Gastroesophageal sphincter (tissue), 4 donors: Measurements from ENCODE around the gene LMTK3. TPM values are rescaled to one million over a fixed set of nuclear protein-coding genes. Genes with fewer than 3 reads are reported as not detected.

Source experiments
- ATAC-seq: fragments of 150-250 bp; one replicate; pipeline ENCODE4 v1.9.1; 2016; ENCODE audit warnings: mild to moderate bottlenecking, moderate library complexity
- H3K27ac ChIP-seq, 4 donors: fragments of 200-600 bp; sonication (generic) in 3 of 4; 1 replicate in 3 of 4; 2 replicates in 1 of 4; pipeline ENCODE4 v1.5.1; 2016 to 2019
- H3K27me3 ChIP-seq: fragments of 200-600 bp; sonication (generic); one replicate; pipeline ENCODE4 v1.5.1; 2019
- H3K36me3 ChIP-seq, 2 donors: fragments of 200-600 bp; sonication (generic); one replicate each; pipeline ENCODE4 v1.5.1; 2019; ENCODE audit warnings: control low read depth in 1 of 2
- H3K4me1 ChIP-seq, 3 donors: fragments of 200-600 bp; sonication (generic); 1 replicate in 2 of 3; 2 replicates in 1 of 3; pipeline ENCODE4 v1.5.1; 2016 to 2019; ENCODE audit warnings: control low read depth in 2 of 3
- H3K4me3 ChIP-seq, 2 donors: fragments of 200-600 bp; sonication (generic); one replicate each; pipeline ENCODE4 v1.5.1; 2019; ENCODE audit warnings: mild to moderate bottlenecking in 1 of 2, moderate library complexity in 1 of 2
- H3K9me3 ChIP-seq, 3 donors: fragments of 200-600 bp; sonication (generic); one replicate each; pipeline ENCODE4 v1.5.1; 2017 to 2019; ENCODE audit warnings: control low read depth in 2 of 3
- CTCF ChIP-seq, 4 experiments: fragments of 200-600 bp in 2 of 4; fragments of 450-650 bp in 2 of 4; sonication (generic) in 1 of 4; IDR thresholded peaks; one replicate each; pipeline ENCODE4 v1.5.1; 2017 to 2019; ENCODE audit warnings: antibody characterized with exemption in 4 of 4, mild to moderate bottlenecking in 2 of 4, moderate library complexity in 2 of 4
- EP300 ChIP-seq: sonication (generic); formaldehyde crosslinking; IDR thresholded peaks from one replicate; pipeline ENCODE4 v1.6.1; 2017; ENCODE audit warnings: antibody characterized with exemption, mild to moderate bottlenecking
- POLR2A ChIP-seq, 2 donors: fragments of 450-650 bp; IDR thresholded peaks; one replicate each; pipeline ENCODE4 v1.6.1; 2017; ENCODE audit warnings: antibody characterized with exemption in 2 of 2, mild to moderate bottlenecking in 2 of 2, moderate library complexity in 1 of 2
- POLR2AphosphoS5 ChIP-seq: sonication (generic); formaldehyde crosslinking; IDR thresholded peaks from one replicate; pipeline ENCODE4 v1.6.1; 2017; ENCODE audit warnings: antibody characterized with exemption
- WGBS, 2 donors: methylation state at CpG; one replicate each; pipeline ENCODE4 v1.1.5; 2018; ENCODE audit warnings: low coverage in 1 of 2; 5-methylcytosine and 5-hydroxymethylcytosine counted together
- total RNA-seq, 4 donors: library from RNA; depleted of rRNA; stranded (reverse); fragments of >200 nt; gene quantifications; one replicate each; pipeline ENCODE4 v1.1.0, GENCODE V29; 2016

LMTK3 gene
- total RNA-seq, 4 donors from 2014 or later, result 0.13 to 1.2 (median 0.30) TPM

- no peak overlapping the region for H3K27ac ChIP-seq
- peaks cover 10% of the 10 kb centered on the region for H3K27me3 ChIP-seq
- peaks cover 0 to 35% (median 19%) of the 10 kb centered on the region in 3 donors for H3K4me1 ChIP-seq
- no peak for TF ChIP-seq POLR2AphosphoS5
- TF ChIP-seq CTCF (IDR thresholded peaks at IDR 0.05), result no peak
- no peak for TF ChIP-seq POLR2A (IDR thresholded peaks at IDR 0.05)
- no peak for TF ChIP-seq EP300
- H3K9me3 ChIP-seq, result no peaks in the 10 kb centered on the region
- no peak for ATAC-seq
- WGBS, 2 donors, result 54 to 94% methylated on average over 3 to 4 of the region's 4 CpGs
- H3K4me3 ChIP-seq, result no peak overlapping the region
- peaks cover 0 to 67% of the 10 kb centered on the region in 2 donors for H3K36me3 ChIP-seq
These were observed 63.1 kb downstream of the LMTK3 start for GRCh38 chr19:48448563-48448962.

DNA sequence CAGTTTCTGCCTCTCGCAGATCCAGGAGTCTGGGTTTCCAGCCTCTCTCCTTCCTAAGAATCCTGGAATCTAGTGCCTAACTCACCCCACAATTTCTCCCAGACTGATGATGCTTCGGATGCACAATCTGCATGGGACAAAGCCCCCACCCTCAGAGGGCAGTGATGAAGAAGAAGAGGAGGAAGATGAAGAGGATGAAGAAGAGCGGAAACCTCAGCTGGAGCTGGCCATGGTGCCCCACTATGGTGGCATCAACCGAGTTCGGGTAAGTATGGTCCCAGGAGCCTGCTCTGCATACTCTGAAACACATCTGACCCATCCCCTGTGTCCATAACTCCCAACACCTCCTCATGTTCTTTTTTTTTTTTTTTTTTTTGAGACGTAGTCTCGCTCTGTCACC lies 65.1 kb downstream of the LMTK3 start:
- no peak for ATAC-seq

GRCh38 chr19:48445606-48446481 lies 65.8 kb downstream of the LMTK3 start, which contains the start of gene GRWD1:
GRWD1 (plus strand) TSS chr19:48445983; CDS start chr19:48446006, 23 bp downstream.
- TF ChIP-seq POLR2A (IDR thresholded peaks at IDR 0.05) (peak; percentile 48 to 57), POLR2AphosphoS5 (peak; percentile 68), CTCF (IDR thresholded peaks at IDR 0.05) (peak in 1 of 4 experiments; percentile 13), EP300 (no peak)
- peak within 1 kb of the TSS; percentile 72 to 73 for H3K4me3 ChIP-seq
- H3K9me3 ChIP-seq, result no peaks in the 10 kb centered on the region
- H3K27me3 ChIP-seq, result peaks cover 37% of the 10 kb centered on the region
- 0% methylated on average over 5 to 21 of the region's 61 CpGs for WGBS, 2 donors
- ATAC-seq, result peak; percentile 91
- peaks cover 0 to 40% of the 10 kb centered on the region in 2 donors for H3K36me3 ChIP-seq
- H3K27ac ChIP-seq, result peak within 1 kb of the TSS; percentile 39 to 90 (median 88)
- peaks cover 0 to 41% (median 19%) of the 10 kb centered on the region in 3 donors for H3K4me1 ChIP-seq

More for the DNA sequence above, 65.1 kb downstream of the LMTK3 start:
- H3K27ac ChIP-seq, result peak overlapping the region in 2 of 4 donors; percentile 86 to 90
- peaks cover 0 to 41% (median 19%) of the 10 kb centered on the region in 3 donors for H3K4me1 ChIP-seq
- WGBS, 2 donors, result 55 to 93% methylated on average over 3 to 5 of the region's 7 CpGs
- peaks cover 0 to 48% of the 10 kb centered on the region in 2 donors for H3K36me3 ChIP-seq
- H3K27me3 ChIP-seq, result peaks cover 29% of the 10 kb centered on the region
- peak overlapping the region; percentile 72 to 73 for H3K4me3 ChIP-seq
- no peaks in the 10 kb centered on the region for H3K9me3 ChIP-seq
- TF ChIP-seq POLR2A (IDR thresholded peaks at IDR 0.05), result no peak
- no peak for TF ChIP-seq EP300
- no peak for TF ChIP-seq CTCF (IDR thresholded peaks at IDR 0.05)

DNA sequence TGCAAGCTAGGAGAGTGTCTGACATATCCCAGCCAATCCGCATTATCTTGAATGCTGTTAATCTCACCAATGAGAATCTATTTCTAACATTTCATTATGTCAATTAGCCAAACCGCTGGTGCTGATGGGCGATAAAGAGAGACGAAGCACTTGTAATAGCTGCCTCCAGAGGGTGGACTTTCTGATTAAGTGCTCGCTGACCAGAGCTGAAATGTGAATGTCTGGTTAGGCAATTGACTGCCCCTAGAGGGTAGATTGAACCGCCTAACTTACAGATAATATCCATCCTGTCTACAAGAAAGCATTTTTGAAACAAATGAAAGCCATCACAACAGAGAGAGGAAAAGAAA lies 66.4 kb downstream of the LMTK3 start:
- WGBS, 2 donors, result 4 to 8% methylated on average over 6 of the region's 6 CpGs
- Histone ChIP-seq H3K4me3 (peak overlapping the region; percentile 72 to 73), H3K27ac (peak overlapping the region; percentile 39 to 90 (median 88)), H3K36me3 (peaks cover 0 to 34% of the 10 kb centered on the region in 2 donors), H3K9me3 (no peaks in the 10 kb centered on the region), H3K4me1 (peaks cover 0 to 41% (median 19%) of the 10 kb centered on the region in 3 donors), H3K27me3 (peaks cover 43% of the 10 kb centered on the region)
- peak; percentile 86 for ATAC-seq
- TF ChIP-seq CTCF (IDR thresholded peaks at IDR 0.05), result peak in 3 of 4 experiments; percentile 42 to 69 (median 49)
- TF ChIP-seq POLR2AphosphoS5, result no peak
- no peak for TF ChIP-seq EP300

DNA sequence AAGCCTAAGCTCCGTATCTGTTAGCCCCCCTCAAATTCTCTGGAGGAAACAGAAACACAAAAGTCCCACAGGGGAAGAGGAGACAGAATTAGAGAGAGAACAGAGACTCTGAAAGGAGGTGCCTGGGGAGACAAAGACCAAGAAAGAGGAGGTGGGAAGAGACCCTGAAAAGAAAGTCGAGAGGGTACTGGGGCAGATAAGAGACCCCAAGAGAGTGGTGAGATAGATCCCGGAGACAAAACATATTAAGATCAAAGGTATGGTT lies 66.8 kb downstream of the LMTK3 start:
- 22 to 27% methylated on average over 2 to 3 of the region's 3 CpGs for WGBS, 2 donors
- H3K4me3 ChIP-seq, result peak overlapping the region; percentile 72 to 73
- peaks cover 46% of the 10 kb centered on the region for H3K27me3 ChIP-seq
- H3K27ac ChIP-seq, result peak overlapping the region in 3 of 4 donors; percentile 86 to 90 (median 90)
- TF ChIP-seq CTCF (IDR thresholded peaks at IDR 0.05), result no peak
- TF ChIP-seq EP300, result no peak
- no peak for TF ChIP-seq POLR2A (IDR thresholded peaks at IDR 0.05)
- TF ChIP-seq POLR2AphosphoS5, result no peak
- no peaks in the 10 kb centered on the region for H3K9me3 ChIP-seq
- H3K4me1 ChIP-seq, result peaks cover 0 to 41% (median 19%) of the 10 kb centered on the region in 3 donors
- no peak for ATAC-seq
- H3K36me3 ChIP-seq, result peaks cover 0 to 31% of the 10 kb centered on the region in 2 donors
